Glomerular visceral epithelial cell (primary cell): ENCODE measurements around the gene CRACR2B.

Experiments
- DNase-seq: peaks from one replicate; pipeline ENCODE4 v3.0.0-alpha.2; 2016; ENCODE audit errors: extremely low spot score

Gene CRACR2B

GRCh38 chr11:868802-869201 is 41.1 kb downstream of the CRACR2B start:
- DNase-seq, result no peak

DNA sequence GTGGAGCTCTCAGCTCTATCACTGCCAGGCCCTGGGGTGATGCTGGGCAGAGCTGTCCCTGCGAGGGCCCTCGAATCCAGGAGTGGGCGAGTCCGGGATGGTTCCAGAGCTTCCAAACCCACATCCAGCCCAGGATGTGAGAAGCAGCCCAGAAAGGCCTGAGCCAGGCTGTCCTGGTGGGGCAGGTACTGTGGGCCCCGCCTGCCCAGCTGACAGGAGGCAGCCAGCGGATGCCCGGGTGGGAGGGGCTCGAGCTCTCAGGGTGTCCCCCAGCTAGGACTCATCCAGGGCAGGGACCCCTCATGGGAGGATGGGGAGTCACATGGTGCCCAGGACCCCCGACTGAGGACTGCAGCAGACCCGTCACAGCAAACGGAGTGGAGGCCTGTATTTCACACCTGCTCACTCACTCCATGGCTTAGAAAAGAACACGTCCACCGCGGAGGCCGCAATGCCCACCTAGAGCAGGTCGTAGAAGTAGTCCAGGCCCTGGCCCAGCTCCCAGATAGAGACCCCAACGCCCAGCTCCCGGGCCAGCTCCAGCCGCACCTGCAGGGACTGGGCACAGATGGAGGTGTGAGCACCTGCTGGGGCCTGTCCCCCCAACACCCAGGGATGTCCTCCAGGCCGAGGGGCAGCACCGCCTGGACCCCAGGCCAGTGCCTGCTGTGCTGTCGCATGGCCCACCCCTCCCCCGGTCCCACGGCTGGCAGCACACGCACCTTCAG is 41.8 kb downstream of the CRACR2B start:
- DNase-seq, result no peak

DNA sequence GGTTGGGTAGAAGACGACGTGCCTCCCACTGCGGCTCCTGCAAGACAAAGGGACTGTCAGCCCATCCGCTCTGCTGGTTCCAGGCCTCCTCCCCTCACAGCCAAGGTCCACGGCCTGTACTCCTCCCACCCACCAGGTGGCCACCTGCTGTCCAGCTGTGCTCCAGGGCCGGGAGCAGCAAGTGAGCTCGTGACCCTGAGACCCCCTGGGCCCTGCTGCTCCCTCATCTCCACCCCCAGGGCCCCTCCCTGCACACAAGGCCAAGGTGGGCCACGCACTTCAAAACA is 42.4 kb downstream of the CRACR2B start:
- DNase-seq, result no peak

DNA sequence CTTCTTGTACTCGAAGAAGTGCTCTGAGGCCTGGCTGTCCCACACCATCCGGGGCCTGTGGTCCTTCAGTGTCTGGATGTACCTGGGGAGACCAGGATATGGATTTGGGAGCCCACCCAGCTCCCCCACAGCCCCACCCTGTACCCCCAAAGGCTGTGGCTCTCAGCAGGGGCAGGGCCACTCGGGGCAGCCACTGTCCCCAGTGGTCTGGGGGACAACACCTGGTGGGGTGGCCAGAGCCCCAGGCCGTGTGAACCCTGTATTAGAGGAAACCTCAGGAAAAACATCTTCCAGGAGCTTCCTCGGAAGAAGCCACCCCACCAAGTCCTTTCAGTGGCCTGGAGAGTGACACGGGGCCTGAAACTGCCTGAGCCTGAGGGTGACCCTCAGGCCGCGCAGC is 42.7 kb downstream of the CRACR2B start:
- no peak for DNase-seq

DNA sequence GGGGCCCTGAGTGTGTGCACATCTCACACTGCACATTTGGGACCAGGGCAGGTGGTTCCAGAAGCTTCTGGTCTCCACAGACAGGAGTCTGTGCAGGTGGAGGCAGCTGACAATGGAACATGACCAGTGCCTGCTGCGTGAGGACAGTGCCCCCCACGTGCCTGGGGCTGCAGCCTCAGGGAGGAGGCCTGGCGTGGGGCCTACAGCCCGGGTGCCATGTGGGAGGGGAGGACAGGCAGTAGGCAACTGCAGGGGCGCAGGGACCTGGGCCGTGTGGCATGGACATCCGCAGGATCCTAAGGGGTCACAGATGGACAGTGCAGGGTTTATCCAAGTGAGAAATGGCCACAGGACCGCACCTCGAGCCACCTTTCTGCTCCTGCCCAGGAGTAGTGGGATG is 43.8 kb downstream of the CRACR2B start:
- DNase-seq, result no peak

GRCh38 chr11:872799-873198 is 45.1 kb downstream of the CRACR2B start:
- no peak for DNase-seq

DNA sequence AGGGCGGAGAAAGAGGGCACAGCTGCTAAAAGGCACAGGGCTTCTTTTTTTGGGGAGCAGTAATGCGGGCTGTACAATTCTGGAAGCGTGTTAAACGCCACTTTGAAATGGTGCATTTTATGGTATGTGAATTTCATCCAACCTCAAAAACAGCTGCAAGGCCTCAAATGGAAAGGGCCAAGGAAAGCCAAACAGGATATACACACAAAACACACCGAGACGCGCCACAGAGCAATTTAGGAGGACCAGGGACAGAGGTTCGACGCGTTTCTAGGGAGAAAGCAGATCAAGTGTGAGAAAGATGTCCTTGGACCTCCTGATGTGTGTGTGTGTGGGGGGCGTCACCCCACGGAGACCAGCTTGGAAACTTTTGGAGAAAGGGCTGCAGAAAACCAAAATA is 46.0 kb downstream of the CRACR2B start:
- no peak for DNase-seq

- DNase-seq, result no peak
Measured at GRCh38 chr11:875203-875602, 47.5 kb downstream of the CRACR2B start.

GRCh38 chr11:875769-876301 is 48.1 kb downstream of the CRACR2B start:
- no peak for DNase-seq

GRCh38 chr11:876545-876944 is 48.8 kb downstream of the CRACR2B start:
- no peak for DNase-seq

DNA sequence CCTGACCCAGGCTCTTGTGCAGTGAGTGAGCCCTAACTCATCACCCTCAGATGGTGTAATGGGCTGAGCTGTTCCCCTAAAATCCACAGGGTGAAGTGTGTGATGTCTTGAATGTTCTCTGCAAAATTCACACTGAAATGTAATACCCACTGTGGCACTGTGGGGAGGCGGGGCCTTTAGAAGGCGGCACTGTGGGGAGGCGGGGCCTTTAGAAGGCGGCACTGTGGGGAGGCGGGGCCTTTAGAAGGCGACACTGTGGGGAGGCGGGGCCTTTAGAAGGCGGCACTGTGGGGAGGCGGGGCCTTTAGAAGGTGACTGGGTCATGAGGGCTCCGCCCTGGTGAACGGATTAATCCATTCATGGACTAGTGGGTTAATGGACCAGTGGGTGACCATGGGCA is 49.8 kb downstream of the CRACR2B start:
- DNase-seq, result no peak

DNA sequence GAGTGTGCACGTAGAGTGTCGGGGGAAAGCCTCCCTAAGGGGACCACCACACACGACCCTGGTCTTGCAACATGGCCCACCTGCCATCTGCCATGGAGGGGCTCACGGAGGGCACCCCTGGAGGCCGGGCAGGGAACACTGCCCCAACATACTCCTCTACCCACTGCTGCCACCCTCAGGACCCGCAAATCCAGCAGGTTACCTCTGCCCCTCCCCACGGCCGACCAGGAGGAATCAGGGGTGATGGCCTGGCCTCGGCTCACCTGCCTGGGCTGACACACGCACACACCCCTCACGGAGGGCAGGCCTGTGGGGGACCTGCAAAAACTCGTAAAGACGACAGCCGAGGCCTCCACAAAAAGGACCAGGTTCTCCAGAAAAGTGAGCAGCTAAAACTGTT is 52.7 kb downstream of the CRACR2B start:
- no peak for DNase-seq
